Nephron (organoid): ENCODE results near the gene ANKRD13D.

Experiments
- H3K27ac Mint-ChIP-seq, 3 experiments: 2 replicates each; pipeline ENCODE4 v1.8.0; 2020; ENCODE audit warnings: mixed read lengths in 3 of 3, mild to moderate bottlenecking in 2 of 3, moderate library complexity in 1 of 3
- H3K27me3 Mint-ChIP-seq: 2 replicates; pipeline ENCODE4 v1.8.0; 2021; ENCODE audit warnings: low read depth, mild to moderate bottlenecking, moderate library complexity, mixed read lengths
- H3K36me3 Mint-ChIP-seq: 2 replicates; pipeline ENCODE4 v1.8.0; 2020; ENCODE audit warnings: low read depth, mixed read lengths
- H3K4me1 Mint-ChIP-seq: 2 replicates; pipeline ENCODE4 v1.8.0; 2020; ENCODE audit warnings: mixed read lengths
- H3K4me3 Mint-ChIP-seq, 3 experiments: 2 replicates each; pipeline ENCODE4 v1.8.0; 2020; ENCODE audit warnings: mild to moderate bottlenecking in 3 of 3, mixed read lengths in 3 of 3, moderate library complexity in 2 of 3
- H3K9me3 Mint-ChIP-seq: 2 replicates; pipeline ENCODE4 v1.8.0; 2020; ENCODE audit warnings: mixed read lengths
- TF ChIP-seq, protein P1 (sequence below), 3 experiments: fragments of 200-600 bp; sonication (generic); IDR thresholded peaks; one replicate each; pipeline ENCODE4 v1.5.0; 2021; ENCODE audit warnings: antibody characterized with exemption in 3 of 3; ENCODE audit not compliant: unreplicated experiment in 3 of 3

Gene ANKRD13D

DNA sequence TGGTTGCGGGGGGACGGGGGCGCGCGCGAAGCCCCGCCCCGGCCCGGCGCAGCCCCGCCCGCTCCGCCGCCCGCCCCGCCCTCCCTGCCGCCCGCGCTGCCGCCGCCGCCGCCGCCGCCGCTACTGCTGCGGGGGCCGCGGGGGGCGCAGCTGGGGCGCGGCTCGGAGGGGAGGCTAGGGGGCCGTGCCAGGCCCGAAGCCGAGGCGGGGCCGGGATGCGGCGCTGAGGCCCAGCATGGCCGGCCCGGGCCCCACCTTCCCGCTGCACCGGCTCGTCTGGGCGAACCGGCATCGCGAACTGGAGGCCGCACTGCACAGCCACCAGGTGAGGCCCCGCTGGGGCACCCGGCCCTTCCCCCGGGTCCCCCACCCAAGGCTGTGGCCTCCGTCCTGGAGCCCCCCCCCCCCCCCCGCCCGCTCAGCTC lies at the start of gene ANKRD13D:
TSS of gene ANKRD13D (plus strand) at position 78 of the 425 bp plus-strand sequence. CDS start at position 236, 158 bp downstream.
- Mint-ChIP-seq H3K4me3 (peak within 1 kb of the TSS; percentile 90 to 95 (median 92)), H3K9me3 (no peaks in the 10 kb centered on the region), H3K4me1 (peaks cover 11% of the 10 kb centered on the region), H3K27me3 (no peaks in the 10 kb centered on the region), H3K27ac (peak within 1 kb of the TSS; percentile 97 to 99 (median 97)), H3K36me3 (peaks cover 21% of the 10 kb centered on the region)
- TF ChIP-seq, protein P1, sequence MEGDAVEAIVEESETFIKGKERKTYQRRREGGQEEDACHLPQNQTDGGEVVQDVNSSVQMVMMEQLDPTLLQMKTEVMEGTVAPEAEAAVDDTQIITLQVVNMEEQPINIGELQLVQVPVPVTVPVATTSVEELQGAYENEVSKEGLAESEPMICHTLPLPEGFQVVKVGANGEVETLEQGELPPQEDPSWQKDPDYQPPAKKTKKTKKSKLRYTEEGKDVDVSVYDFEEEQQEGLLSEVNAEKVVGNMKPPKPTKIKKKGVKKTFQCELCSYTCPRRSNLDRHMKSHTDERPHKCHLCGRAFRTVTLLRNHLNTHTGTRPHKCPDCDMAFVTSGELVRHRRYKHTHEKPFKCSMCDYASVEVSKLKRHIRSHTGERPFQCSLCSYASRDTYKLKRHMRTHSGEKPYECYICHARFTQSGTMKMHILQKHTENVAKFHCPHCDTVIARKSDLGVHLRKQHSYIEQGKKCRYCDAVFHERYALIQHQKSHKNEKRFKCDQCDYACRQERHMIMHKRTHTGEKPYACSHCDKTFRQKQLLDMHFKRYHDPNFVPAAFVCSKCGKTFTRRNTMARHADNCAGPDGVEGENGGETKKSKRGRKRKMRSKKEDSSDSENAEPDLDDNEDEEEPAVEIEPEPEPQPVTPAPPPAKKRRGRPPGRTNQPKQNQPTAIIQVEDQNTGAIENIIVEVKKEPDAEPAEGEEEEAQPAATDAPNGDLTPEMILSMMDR (IDR thresholded peaks at IDR 0.05; ENCODE audit: unreplicated experiment in 3 of 3), result no peak

DNA sequence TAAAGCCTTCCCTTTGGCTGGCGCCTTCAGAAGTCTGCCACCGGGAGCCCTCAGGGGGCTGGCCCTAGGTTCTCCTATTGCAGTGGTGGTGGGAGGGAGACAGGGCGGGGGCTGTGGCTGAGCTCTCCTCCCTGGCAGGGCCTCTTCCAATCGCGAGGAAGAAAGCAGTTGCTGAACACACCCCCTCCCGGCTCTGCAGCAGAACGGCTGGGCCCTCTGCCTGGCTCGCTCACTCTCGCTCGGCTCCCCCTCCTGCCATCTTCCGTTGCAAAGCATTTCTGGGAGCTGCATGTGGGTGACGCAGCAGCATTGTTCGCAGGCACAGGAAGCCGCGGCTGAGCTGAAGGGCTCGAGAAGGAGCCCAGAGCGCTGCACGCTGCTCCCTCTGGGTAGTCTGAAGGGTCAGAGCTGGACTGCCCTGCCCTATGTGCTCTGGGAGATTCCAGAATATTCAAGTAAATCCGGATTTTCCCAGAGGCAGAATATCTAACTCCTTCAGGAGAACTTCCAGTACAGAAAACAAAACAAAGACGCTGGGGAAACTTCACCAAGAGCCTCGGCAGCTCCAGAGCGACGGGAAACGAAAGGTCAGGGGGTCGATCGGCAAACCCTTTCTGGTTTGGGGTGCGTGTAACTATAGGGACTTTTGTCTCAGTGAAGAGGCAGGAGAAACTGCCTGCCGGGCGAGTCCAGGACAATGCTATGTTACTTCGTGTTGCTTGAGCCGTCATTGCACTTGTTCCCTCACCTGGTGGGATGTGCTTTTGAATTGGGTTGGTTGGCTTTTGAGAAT lies 49.1 kb upstream of the ANKRD13D start:
- Mint-ChIP-seq H3K4me3 (peak overlapping the region; percentile 94 to 99 (median 98)), H3K27ac (peak overlapping the region; percentile 57 to 98 (median 97)), H3K36me3 (peaks cover 32% of the 10 kb centered on the region), H3K27me3 (no peaks in the 10 kb centered on the region), H3K4me1 (peaks cover 43% of the 10 kb centered on the region), H3K9me3 (no peaks in the 10 kb centered on the region)
- TF ChIP-seq, protein P1 (IDR thresholded peaks at IDR 0.05; ENCODE audit: unreplicated experiment in 3 of 3), result no peak

DNA sequence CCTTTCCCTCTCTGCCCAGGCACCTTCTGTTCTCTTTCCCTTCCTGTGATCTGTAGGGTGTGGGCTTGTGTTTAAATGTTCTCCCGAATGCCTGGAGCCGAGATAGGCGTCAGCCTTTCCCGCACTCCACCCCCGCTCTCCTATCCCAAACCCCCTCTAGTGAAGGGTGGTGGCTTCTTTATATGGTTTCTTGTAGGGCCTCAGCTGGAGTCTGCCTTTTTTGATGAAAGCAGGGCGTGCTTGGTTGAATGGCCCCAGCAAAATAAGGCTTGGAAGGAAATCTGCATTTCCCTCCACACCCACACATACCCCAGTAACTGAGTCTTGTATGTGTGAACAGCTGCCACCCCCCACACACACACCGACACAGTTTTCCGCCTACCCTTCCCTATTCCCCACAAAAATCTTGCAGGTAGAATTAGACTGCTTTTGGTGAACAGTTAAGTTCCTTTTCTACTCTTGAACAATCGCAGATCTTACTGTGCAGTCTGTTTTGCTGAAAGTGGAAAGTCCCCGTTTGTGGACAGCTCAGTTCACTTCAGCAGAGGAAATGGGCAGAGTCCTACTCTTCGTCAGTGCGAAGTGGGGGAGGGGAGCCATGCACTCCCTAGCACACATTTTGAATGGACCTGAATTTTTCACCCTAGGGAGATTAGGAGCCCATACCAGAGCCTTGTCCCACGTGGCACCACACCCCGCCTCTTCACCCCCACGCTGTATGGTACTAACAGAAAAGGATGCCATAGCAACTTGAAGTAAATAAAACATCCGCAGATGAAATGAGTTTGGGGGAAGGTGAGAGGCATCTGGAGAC lies 48.3 kb upstream of the ANKRD13D start:
- Mint-ChIP-seq H3K36me3 (peaks cover 39% of the 10 kb centered on the region), H3K4me1 (peaks cover 43% of the 10 kb centered on the region), H3K4me3 (peak overlapping the region; percentile 94 to 99 (median 98)), H3K27me3 (no peaks in the 10 kb centered on the region), H3K9me3 (no peaks in the 10 kb centered on the region), H3K27ac (peak overlapping the region; percentile 57 to 98 (median 97))
- TF ChIP-seq, protein P1 (IDR thresholded peaks at IDR 0.05; ENCODE audit: unreplicated experiment in 3 of 3), result no peak

DNA sequence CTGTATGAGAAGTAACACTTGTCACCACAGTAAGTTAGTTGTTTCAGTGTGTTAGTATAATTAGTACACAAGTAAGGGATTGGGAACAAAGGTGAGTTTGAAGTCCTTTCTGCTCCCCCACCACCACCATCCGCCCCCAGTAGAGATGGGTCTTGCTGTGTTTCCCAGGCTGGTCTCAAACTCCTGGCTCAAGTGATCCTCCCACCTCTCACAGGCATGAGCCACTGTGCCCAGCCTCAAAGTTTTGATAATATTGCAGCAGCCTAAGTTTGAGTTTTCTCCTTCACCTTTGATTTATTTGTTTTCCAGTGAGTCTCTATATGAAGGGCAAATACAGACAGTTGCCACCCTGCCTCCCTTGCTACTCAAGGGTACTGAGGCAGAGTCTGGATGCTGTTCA lies 46.6 kb upstream of the ANKRD13D start:
- H3K27me3 Mint-ChIP-seq, result no peaks in the 10 kb centered on the region
- H3K4me3 Mint-ChIP-seq, result peak overlapping the region; percentile 60 to 98 (median 78)
- H3K4me1 Mint-ChIP-seq, result peaks cover 43% of the 10 kb centered on the region
- H3K27ac Mint-ChIP-seq, result peak overlapping the region; percentile 23 to 62 (median 60)
- TF ChIP-seq, protein P1 (IDR thresholded peaks at IDR 0.05; ENCODE audit: unreplicated experiment in 3 of 3), result no peak
- peaks cover 50% of the 10 kb centered on the region for H3K36me3 Mint-ChIP-seq
- no peaks in the 10 kb centered on the region for H3K9me3 Mint-ChIP-seq

DNA sequence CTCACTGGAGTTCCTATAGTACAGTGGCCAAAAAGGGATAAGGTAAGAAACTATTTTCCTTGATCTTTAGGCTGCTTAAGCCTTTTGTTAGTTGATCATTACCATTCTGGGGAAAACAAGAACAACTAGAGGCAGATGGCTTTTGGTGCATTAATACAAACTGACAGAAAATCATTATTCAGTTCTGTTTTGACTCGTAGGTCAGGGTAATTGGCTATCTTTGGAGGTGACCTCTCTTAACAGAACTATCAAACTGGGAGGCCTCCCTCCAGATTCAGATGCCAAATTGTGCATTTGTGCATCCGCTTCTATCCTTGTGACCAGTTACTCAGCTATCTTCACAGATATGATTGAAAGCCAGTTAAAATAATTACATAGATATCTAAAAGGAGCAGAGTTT lies 46.1 kb upstream of the ANKRD13D start:
- H3K4me1 Mint-ChIP-seq, result peaks cover 42% of the 10 kb centered on the region
- H3K27ac Mint-ChIP-seq, result peak overlapping the region; percentile 23 to 62 (median 60)
- TF ChIP-seq, protein P1 (IDR thresholded peaks at IDR 0.05; ENCODE audit: unreplicated experiment in 3 of 3), result no peak
- H3K36me3 Mint-ChIP-seq, result peaks cover 55% of the 10 kb centered on the region
- peak overlapping the region; percentile 60 to 98 (median 78) for H3K4me3 Mint-ChIP-seq
- no peaks in the 10 kb centered on the region for H3K9me3 Mint-ChIP-seq
- H3K27me3 Mint-ChIP-seq, result no peaks in the 10 kb centered on the region
